WERI-Rb-1 (cell line): ENCODE results near the gene ELOVL7.
"Not testable (repeated sequence)": the region's sequence is repeated elsewhere in the genome, so short reads cannot be mapped to it uniquely, and the experiment has no call there.

ENCODE experiments used
- DNase-seq: peaks from one replicate; pipeline ENCODE4 v3.0.0-alpha.2; 2020
- H3K27ac ChIP-seq: fragments of 250-450 bp; sonication (Bioruptor Pico); 2 replicates; pipeline ENCODE4 v1.5.1; 2020; ENCODE audit warnings: mild to moderate bottlenecking, moderate library complexity
- H3K27me3 ChIP-seq: fragments of 250-450 bp; sonication (Bioruptor Pico); 2 replicates; pipeline ENCODE4 v1.5.1; 2021; ENCODE audit warnings: mild to moderate bottlenecking, low read depth, moderate library complexity; ENCODE audit not compliant: insufficient read depth, severe bottlenecking
- H3K36me3 ChIP-seq: fragments of 250-450 bp; sonication (Bioruptor Pico); 2 replicates; pipeline ENCODE4 v1.5.1; 2020; ENCODE audit warnings: mild to moderate bottlenecking, moderate library complexity
- H3K4me3 ChIP-seq: 2 replicates; pipeline ENCODE4 v1.5.1; 2011; ENCODE audit warnings: low read depth, mild to moderate bottlenecking, control low read depth, low read length
- H3K9me3 ChIP-seq: fragments of 250-450 bp; sonication (Bioruptor Pico); 2 replicates; pipeline ENCODE4 v1.5.1; 2021; ENCODE audit warnings: mild to moderate bottlenecking, moderate library complexity; ENCODE audit not compliant: severe bottlenecking
- CTCF ChIP-seq: IDR thresholded peaks from 2 replicates; pipeline ENCODE4 v1.5.1; 2011; ENCODE audit warnings: low read depth, mild to moderate bottlenecking, control low read depth, inconsistent platforms, low read length

The ELOVL7 gene

DNA sequence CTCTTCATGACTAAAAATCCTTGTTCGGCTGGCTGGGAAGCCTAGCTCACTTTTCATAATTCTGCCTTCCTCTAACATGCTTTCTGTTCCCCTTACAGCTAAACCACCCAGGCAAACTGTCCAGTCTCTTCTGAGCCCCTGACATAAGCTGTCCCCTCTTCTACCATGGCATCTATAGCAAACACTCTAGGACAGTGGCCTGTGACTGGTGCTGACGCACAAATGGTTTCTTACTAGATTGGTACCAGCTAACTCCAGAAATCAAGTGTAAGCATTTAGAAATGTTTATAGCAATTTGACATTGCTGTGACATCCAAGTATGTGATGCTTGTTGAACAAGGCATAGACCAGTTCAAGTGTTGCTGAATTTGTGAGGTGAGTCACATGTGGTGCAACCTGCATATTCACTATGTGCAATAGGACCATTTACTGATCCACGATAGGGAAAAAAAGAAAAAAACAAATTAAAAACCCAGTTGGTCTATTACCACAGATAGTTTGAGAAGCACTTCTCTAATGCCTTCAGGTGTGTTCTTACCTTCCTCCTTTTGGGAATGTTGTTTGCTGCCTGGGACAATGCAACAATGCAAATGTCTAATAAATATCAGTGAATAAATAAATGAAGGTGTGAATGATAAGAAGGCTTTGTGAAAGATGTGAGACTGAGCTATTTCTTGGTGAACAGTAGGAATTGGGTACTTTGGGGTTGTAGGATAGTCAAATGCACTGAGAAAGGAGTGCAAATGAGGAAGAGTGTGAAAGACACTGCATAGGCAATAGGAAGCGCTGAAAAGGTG lies 22.4 kb downstream of the ELOVL7 start:
- no peak for DNase-seq
- no peaks in the 10 kb centered on the region for H3K27me3 ChIP-seq

GRCh38 chr5:60820593-60821487 lies 23.2 kb downstream of the ELOVL7 start:
- H3K4me3 ChIP-seq = no peak overlapping the region
- TF ChIP-seq CTCF = no peak
- no peak overlapping the region for H3K27ac ChIP-seq
- H3K27me3 ChIP-seq = no peaks in the 10 kb centered on the region
- DNase-seq = no peak
- H3K9me3 ChIP-seq = no peaks in the 10 kb centered on the region
- H3K36me3 ChIP-seq = no peaks in the 10 kb centered on the region

More for the DNA sequence above, 22.4 kb downstream of the ELOVL7 start:
- no peak for TF ChIP-seq CTCF
- Histone ChIP-seq H3K9me3 (no peaks in the 10 kb centered on the region), H3K4me3 (no peak overlapping the region), H3K27ac (no peak overlapping the region), H3K36me3 (no peaks in the 10 kb centered on the region)

DNA sequence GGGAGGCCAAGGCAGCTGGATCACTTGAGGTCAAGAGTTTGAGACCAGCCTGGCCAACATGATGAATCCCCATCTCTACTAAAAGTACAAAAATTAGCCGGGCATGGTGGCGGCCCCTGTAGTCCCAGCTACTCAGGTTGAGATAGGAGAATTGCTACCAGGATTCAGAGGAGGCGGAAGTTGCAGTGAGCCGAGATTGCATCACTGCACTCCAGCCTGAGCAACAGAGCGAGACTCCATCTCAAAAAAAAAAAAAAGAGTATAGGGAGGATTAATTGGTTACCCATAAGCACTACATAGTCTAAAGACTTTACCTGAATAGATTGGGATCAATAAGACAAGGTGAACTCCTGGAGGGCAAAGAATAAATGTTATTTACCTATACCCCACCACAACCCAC lies 27.9 kb downstream of the ELOVL7 start:
- not testable (repeated sequence) for H3K36me3 ChIP-seq, H3K4me3 ChIP-seq, DNase-seq, H3K27ac ChIP-seq, H3K27me3 ChIP-seq, H3K9me3 ChIP-seq

- Histone ChIP-seq H3K36me3 (no peaks in the 10 kb centered on the region), H3K4me3 (no peak overlapping the region), H3K9me3 (no peaks in the 10 kb centered on the region), H3K27ac (no peak overlapping the region), H3K27me3 (no peaks in the 10 kb centered on the region)
- no peak for TF ChIP-seq CTCF
- DNase-seq = no peak
These were observed 29.6 kb downstream of the ELOVL7 start for GRCh38 chr5:60814498-60814897.

GRCh38 chr5:60812426-60812825 lies 31.6 kb downstream of the ELOVL7 start:
- H3K9me3 ChIP-seq = no peaks in the 10 kb centered on the region
- no peaks in the 10 kb centered on the region for H3K36me3 ChIP-seq
- H3K27ac ChIP-seq = no peak overlapping the region
- no peaks in the 10 kb centered on the region for H3K27me3 ChIP-seq
- H3K4me3 ChIP-seq = no peak overlapping the region
- no peak for DNase-seq
- no peak for TF ChIP-seq CTCF

- no peaks in the 10 kb centered on the region for H3K36me3 ChIP-seq
- no peaks in the 10 kb centered on the region for H3K9me3 ChIP-seq
- DNase-seq = no peak
- no peaks in the 10 kb centered on the region for H3K27me3 ChIP-seq
- no peak overlapping the region for H3K27ac ChIP-seq
- H3K4me3 ChIP-seq = no peak overlapping the region
- no peak for TF ChIP-seq CTCF
These were observed 33.0 kb downstream of the ELOVL7 start for GRCh38 chr5:60811105-60811504.
